Thyroid gland (tissue), 4 donors: ENCODE data around the gene TMEM121. TPM values are rescaled to one million over a fixed set of nuclear protein-coding genes. Genes with fewer than 3 reads are reported as not detected.

Source experiments
- DNase-seq, 2 donors: peaks; one replicate each; pipeline ENCODE4 v3.0.0-alpha.2; 2019
- H3K27ac ChIP-seq, 3 donors: fragments of 200-600 bp; sonication (generic); 1 replicate in 2 of 3; 2 replicates in 1 of 3; pipeline ENCODE4 v1.5.1; 2016 to 2019; ENCODE audit warnings: mild to moderate bottlenecking in 1 of 3, moderate library complexity in 1 of 3
- H3K27me3 ChIP-seq: fragments of 200-600 bp; sonication (generic); one replicate; pipeline ENCODE4 v1.5.1; 2019
- H3K36me3 ChIP-seq, 2 donors: fragments of 200-600 bp; sonication (generic); one replicate each; pipeline ENCODE4 v1.5.1; 2016 to 2019
- H3K4me1 ChIP-seq, 2 donors: fragments of 200-600 bp; sonication (generic); one replicate each; pipeline ENCODE4 v1.5.1; 2017 to 2019
- H3K4me3 ChIP-seq, 3 donors: fragments of 200-600 bp; sonication (generic); replicated peaks in 1 of 3; 1 replicate in 2 of 3; 2 replicates in 1 of 3; pipeline ENCODE4 v1.5.1; 2016; ENCODE audit warnings: mild to moderate bottlenecking in 1 of 3
- H3K9me3 ChIP-seq: fragments of 200-600 bp; sonication (generic); one replicate; pipeline ENCODE4 v1.5.1; 2017
- CTCF ChIP-seq, 6 experiments: fragments of 200-600 bp in 3 of 6; fragments of 450-650 bp in 3 of 6; sonication (generic) in 3 of 6; IDR thresholded peaks; one replicate each; pipeline ENCODE4 v1.5.1; 2016 to 2019; ENCODE audit warnings: antibody characterized with exemption in 6 of 6, mild to moderate bottlenecking in 2 of 6, inconsistent platforms in 1 of 6, moderate library complexity in 1 of 6
- POLR2A ChIP-seq, 2 donors: fragments of 450-650 bp; IDR thresholded peaks; one replicate each; pipeline ENCODE4 v1.6.1; 2017; ENCODE audit warnings: antibody characterized with exemption in 2 of 2, mild to moderate bottlenecking in 2 of 2, moderate library complexity in 1 of 2
- WGBS, 2 donors: methylation state at CpG; one replicate each; pipeline ENCODE4 v1.1.5; 2017; 5-methylcytosine and 5-hydroxymethylcytosine counted together
- intact Hi-C: fragments of 100-400 bp; cut with DNase I; formaldehyde crosslinking; loops from one replicate; pipeline ENCODE4 v1.15.1; 2023
- total RNA-seq, 4 donors: library from RNA; depleted of rRNA; stranded (reverse); fragments of >200 nt; gene quantifications; one replicate each; pipeline ENCODE4 v1.2.3, GENCODE V29; 2016

The TMEM121 gene
- total RNA-seq, 4 donors from 2014 or later: 9.3 to 19.1 (median 15.2) TPM

GRCh38 chr14:105493921-105494605, 32.3 kb upstream of the TMEM121 start:
- Histone ChIP-seq H3K9me3 (no peaks in the 10 kb centered on the region), H3K27me3 (no peaks in the 10 kb centered on the region), H3K4me3 (no peak overlapping the region), H3K27ac (no peak overlapping the region), H3K36me3 (no peaks in the 10 kb centered on the region), H3K4me1 (peaks cover 11 to 16% of the 10 kb centered on the region in 2 donors)
- TF ChIP-seq POLR2A (IDR thresholded peaks at IDR 0.05) (no peak), CTCF (IDR thresholded peaks at IDR 0.05) (no peak)
- WGBS, 2 donors: 71 to 96% methylated on average over 1 to 13 of the region's 16 CpGs
- no peak for DNase-seq
- intact Hi-C loops: loop anchor here (5.0 kb wide), 2 partner anchors 47 to 182 kb away; partner anchors contain the start of gene PACS2

DNA sequence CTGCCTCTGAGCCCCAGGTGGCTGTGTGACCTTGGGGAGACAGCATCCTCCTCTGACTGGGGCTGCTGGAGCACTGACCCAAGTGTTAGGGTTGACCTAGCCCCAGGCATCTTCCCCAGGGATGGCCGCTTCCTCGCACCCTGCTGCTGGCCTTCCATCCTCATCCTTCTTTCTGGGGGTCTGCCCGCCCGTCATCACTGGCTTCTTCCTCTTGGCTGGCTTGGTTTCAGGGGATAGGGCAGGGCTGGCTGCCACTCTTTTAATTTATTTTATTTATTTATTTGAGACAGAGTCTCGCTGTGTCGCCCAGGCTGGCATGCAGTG, 31.8 kb upstream of the TMEM121 start:
- intact Hi-C loops: loop anchor here (5.0 kb wide), 2 partner anchors 47 to 182 kb away; partner anchors contain the start of gene PACS2

GRCh38 chr14:105495101-105495989, 31.0 kb upstream of the TMEM121 start:
- Histone ChIP-seq H3K27ac (no peak overlapping the region), H3K4me1 (peaks cover 5 to 6% of the 10 kb centered on the region in 2 donors), H3K4me3 (no peak overlapping the region), H3K36me3 (no peaks in the 10 kb centered on the region), H3K9me3 (no peaks in the 10 kb centered on the region), H3K27me3 (no peaks in the 10 kb centered on the region)
- intact Hi-C loops: no loop called here
- no peak for DNase-seq
- TF ChIP-seq CTCF (IDR thresholded peaks at IDR 0.05) (no peak), POLR2A (IDR thresholded peaks at IDR 0.05) (no peak)
- WGBS, 2 donors: 94 to 96% methylated on average over 4 to 7 of the region's 18 CpGs

More for the DNA sequence above, 31.8 kb upstream of the TMEM121 start:
- Histone ChIP-seq H3K27me3 (no peaks in the 10 kb centered on the region), H3K36me3 (no peaks in the 10 kb centered on the region), H3K27ac (no peak overlapping the region), H3K4me1 (peaks cover 6 to 11% of the 10 kb centered on the region in 2 donors), H3K4me3 (no peak overlapping the region), H3K9me3 (no peaks in the 10 kb centered on the region)
- TF ChIP-seq CTCF (IDR thresholded peaks at IDR 0.05) (no peak), POLR2A (IDR thresholded peaks at IDR 0.05) (no peak)
- WGBS, 2 donors: 97 to 98% methylated on average over 6 of the region's 6 CpGs
- no peak for DNase-seq

GRCh38 chr14:105495990-105496830, 30.2 kb upstream of the TMEM121 start:
- no peak overlapping the region for H3K4me3 ChIP-seq
- intact Hi-C loops: no loop called here
- no peaks in the 10 kb centered on the region for H3K9me3 ChIP-seq
- no peaks in the 10 kb centered on the region for H3K36me3 ChIP-seq
- no peak for TF ChIP-seq POLR2A (IDR thresholded peaks at IDR 0.05)
- TF ChIP-seq CTCF (IDR thresholded peaks at IDR 0.05): no peak
- H3K27ac ChIP-seq: no peak overlapping the region
- 87 to 96% methylated on average over 5 to 17 of the region's 18 CpGs for WGBS, 2 donors
- H3K27me3 ChIP-seq: no peaks in the 10 kb centered on the region
- peaks cover 5 to 6% of the 10 kb centered on the region in 2 donors for H3K4me1 ChIP-seq
- DNase-seq: no peak
